CD4-positive, alpha-beta memory T cell (primary cell): ENCODE measurements around the gene CTNNBL1. TPM values are rescaled to one million over a fixed set of nuclear protein-coding genes. Genes with fewer than 3 reads are reported as not detected.
A peak's percentile ranks its signal among the peaks of the same experiment; 100 is the strongest.

Experiments
- CTCF ChIA-PET: fragments of 350-600 bp; sonication (Branson Sonifier 250); formaldehyde crosslinking; loops from one replicate; lab custom pipeline; 2021; ENCODE audit warnings: inconsistent platforms; ENCODE audit not compliant: partially characterized antibody; lab: Charles Lee
- POLR2A ChIA-PET: fragments of 350-600 bp; sonication (Branson Sonifier 250); formaldehyde crosslinking; loops from one replicate; lab custom pipeline; 2021; ENCODE audit not compliant: partially characterized antibody; lab: Charles Lee
- DNase-seq, 5 donors: peaks; one replicate each; pipeline versions ENCODE4 v3.0.0 to v3.0.0-alpha.2; 2020 to 2022; ENCODE audit warnings: mixed read lengths in 1 of 5
- H3K27ac ChIP-seq: one replicate; pipeline ENCODE4 v1.7.0; 2013; ENCODE audit warnings: low read depth, low read length
- H3K27me3 ChIP-seq: 2 replicates; pipeline ENCODE4 v1.7.0; 2013; ENCODE audit warnings: mild to moderate bottlenecking, low read length, moderate library complexity; ENCODE audit not compliant: insufficient read depth
- H3K36me3 ChIP-seq: 2 replicates; pipeline ENCODE4 v1.7.0; 2013; ENCODE audit warnings: mild to moderate bottlenecking, low read length, moderate library complexity; ENCODE audit not compliant: insufficient read depth
- H3K4me1 ChIP-seq: 2 replicates; pipeline ENCODE4 v1.7.0; 2013; ENCODE audit warnings: mild to moderate bottlenecking, low read length, moderate library complexity; ENCODE audit not compliant: insufficient read depth
- H3K4me3 ChIP-seq, 2 donors: one replicate each; pipeline ENCODE4 v1.7.0; 2013; ENCODE audit warnings: low read length in 2 of 2, mild to moderate bottlenecking in 1 of 2
- H3K9me3 ChIP-seq, 2 donors: one replicate each; pipeline ENCODE4 v1.7.0; 2013; ENCODE audit warnings: low read length in 2 of 2, control low read depth in 1 of 2; ENCODE audit not compliant: control insufficient read depth in 1 of 2
- H3K27ac Mint-ChIP-seq, 7 donors: one replicate each; pipeline ENCODE4 v1.8.0; 2020 to 2021; ENCODE audit warnings: mixed read lengths in 7 of 7, mild to moderate bottlenecking in 6 of 7, inconsistent platforms in 3 of 7, moderate library complexity in 3 of 7
- H3K27me3 Mint-ChIP-seq, 2 donors: one replicate each; pipeline ENCODE4 v1.8.0; 2020 to 2021; ENCODE audit warnings: mixed read lengths in 2 of 2
- H3K36me3 Mint-ChIP-seq, 2 donors: one replicate each; pipeline ENCODE4 v1.8.0; 2020 to 2021; ENCODE audit warnings: mixed read lengths in 2 of 2, inconsistent platforms in 1 of 2, mild to moderate bottlenecking in 1 of 2
- H3K4me1 Mint-ChIP-seq, 4 donors: one replicate each; pipeline ENCODE4 v1.8.0; 2020 to 2021; ENCODE audit warnings: mixed read lengths in 4 of 4, mild to moderate bottlenecking in 1 of 4
- H3K4me3 Mint-ChIP-seq, 8 donors: one replicate each; pipeline ENCODE4 v1.8.0; 2020 to 2021; ENCODE audit warnings: mixed read lengths in 8 of 8, mild to moderate bottlenecking in 7 of 8, moderate library complexity in 6 of 8, inconsistent platforms in 3 of 8
- H3K9me3 Mint-ChIP-seq, 8 donors: one replicate each; pipeline ENCODE4 v1.8.0; 2020 to 2021; ENCODE audit warnings: mixed read lengths in 8 of 8, mild to moderate bottlenecking in 5 of 8, inconsistent platforms in 3 of 8, moderate library complexity in 1 of 8
- intact Hi-C: fragments of 100-400 bp; cut with micrococcal nuclease; formaldehyde crosslinking; loops from one replicate; pipeline ENCODE4 v1.15.1; 2023
- polyA plus RNA-seq, 2 donors: library from polyadenylated mRNA; unstranded; fragments of 300-500 nt; fragmentation: Illumina TruSeq; gene quantifications; one replicate each; pipeline ENCODE4 v1.2.3, GENCODE V29; 2021
- total RNA-seq, 2 experiments: library from RNA; stranded (reverse); gene quantifications; one replicate each; pipeline ENCODE4 v1.2.3, GENCODE V29; 2021

CTNNBL1 gene
- total and polyA plus RNA-seq, 4 experiments from 2014 or later: 41.5 to 104 (median 64.2) TPM

GRCh38 chr20:37907677-37908401 is 214.0 kb downstream of the CTNNBL1 start:
- H3K4me3 ChIP-seq: no peak overlapping the region
- Mint-ChIP-seq H3K27me3 (peaks cover 24 to 45% of the 10 kb centered on the region in 2 donors), H3K9me3 (peaks cover 0 to 3% (median 0%) of the 10 kb centered on the region in 8 donors), H3K4me1 (peaks cover 4 to 6% (median 5%) of the 10 kb centered on the region in 4 donors), H3K4me3 (no peak overlapping the region), H3K27ac (no peak overlapping the region), H3K36me3 (no peaks in the 10 kb centered on the region)
- intact Hi-C loops: no loop called here
- ChIA-PET POLR2A (no interaction called here), CTCF (no interaction called here)
- no peak overlapping the region for H3K27ac ChIP-seq
- H3K27me3 ChIP-seq: peaks cover 6% of the 10 kb centered on the region
- no peak for DNase-seq
- no peaks in the 10 kb centered on the region for H3K4me1 ChIP-seq
- no peaks in the 10 kb centered on the region for H3K36me3 ChIP-seq
- no peaks in the 10 kb centered on the region for H3K9me3 ChIP-seq

- H3K27ac Mint-ChIP-seq: no peak overlapping the region
- peaks cover 14 to 37% of the 10 kb centered on the region in 2 donors for H3K27me3 Mint-ChIP-seq
- POLR2A ChIA-PET: no interaction called here
- no peaks in the 10 kb centered on the region for H3K36me3 Mint-ChIP-seq
- Histone ChIP-seq H3K4me1 (peaks cover 7% of the 10 kb centered on the region), H3K4me3 (no peak overlapping the region), H3K27me3 (peaks cover 3% of the 10 kb centered on the region), H3K9me3 (no peaks in the 10 kb centered on the region), H3K27ac (no peak overlapping the region), H3K36me3 (no peaks in the 10 kb centered on the region)
- CTCF ChIA-PET: interaction anchor here (0.8 kb wide), 1 partner anchor 20 kb away, joined by 3 read pairs; no protein-coding TSS in a partner anchor
- DNase-seq: no peak
- intact Hi-C loops: no loop called here
- H3K4me3 Mint-ChIP-seq: no peak overlapping the region
- peaks cover 6 to 11% (median 8%) of the 10 kb centered on the region in 4 donors for H3K4me1 Mint-ChIP-seq
- H3K9me3 Mint-ChIP-seq: no peaks in the 10 kb centered on the region
Measured at GRCh38 chr20:37911261-37911660, 217.4 kb downstream of the CTNNBL1 start.

DNA sequence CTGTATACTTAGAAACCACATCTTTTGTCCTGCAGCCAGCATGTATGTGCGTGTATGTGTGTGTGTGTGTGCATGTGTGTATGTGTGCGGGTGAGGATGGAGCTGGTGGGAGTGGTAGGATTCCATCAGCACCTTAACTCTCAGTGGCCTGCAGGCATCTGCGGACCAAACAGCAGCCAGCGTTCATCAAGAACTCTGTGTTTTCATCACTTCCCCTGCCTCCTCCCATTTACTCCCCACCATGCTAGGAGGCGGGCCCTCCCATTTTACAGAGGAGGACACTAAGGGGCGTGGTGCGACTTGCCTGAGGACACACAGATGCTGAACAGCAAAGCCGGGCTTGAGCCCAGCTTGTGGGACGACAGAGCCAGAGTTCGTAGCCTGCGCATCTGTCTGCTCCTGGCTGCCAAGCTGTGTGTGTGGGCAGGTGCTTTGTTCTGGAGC is 218.0 kb downstream of the CTNNBL1 start:
- POLR2A ChIA-PET: no interaction called here
- H3K27me3 Mint-ChIP-seq: peaks cover 14 to 43% of the 10 kb centered on the region in 2 donors
- CTCF ChIA-PET: interaction anchor here (0.8 kb wide), 1 partner anchor 19 kb away, joined by 3 read pairs; no protein-coding TSS in a partner anchor

DNA sequence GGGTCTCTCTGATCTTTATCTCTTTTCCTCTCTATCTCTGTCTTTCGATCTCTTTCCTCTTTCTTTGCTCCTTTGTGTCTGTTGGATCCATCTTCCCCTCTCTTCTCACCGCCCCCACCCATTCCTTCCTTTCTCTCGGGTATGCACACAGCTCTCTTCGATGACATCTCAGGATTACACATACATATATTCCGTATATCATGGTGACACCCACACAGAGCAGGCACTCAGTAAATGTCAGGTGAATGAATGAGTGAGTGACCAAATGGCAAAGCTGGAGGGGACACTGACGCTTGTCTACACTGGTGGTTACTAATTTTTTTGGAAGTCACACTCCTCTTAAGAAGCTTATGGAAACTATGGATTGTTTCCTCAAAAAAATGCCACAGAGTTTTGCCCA is 219.0 kb downstream of the CTNNBL1 start:
- peaks cover 7% of the 10 kb centered on the region for H3K4me1 ChIP-seq
- no peak for DNase-seq
- H3K27ac Mint-ChIP-seq: no peak overlapping the region
- no peak overlapping the region for H3K4me3 ChIP-seq
- no peaks in the 10 kb centered on the region for H3K36me3 Mint-ChIP-seq
- ChIA-PET POLR2A (no interaction called here), CTCF (no interaction called here)
- H3K27me3 Mint-ChIP-seq: peaks cover 14 to 40% of the 10 kb centered on the region in 2 donors
- H3K27me3 ChIP-seq: peaks cover 3% of the 10 kb centered on the region
- H3K27ac ChIP-seq: no peak overlapping the region
- intact Hi-C loops: no loop called here
- peaks cover 6 to 11% (median 8%) of the 10 kb centered on the region in 4 donors for H3K4me1 Mint-ChIP-seq
- no peak overlapping the region for H3K4me3 Mint-ChIP-seq
- H3K9me3 ChIP-seq: no peaks in the 10 kb centered on the region
- no peaks in the 10 kb centered on the region for H3K36me3 ChIP-seq
- H3K9me3 Mint-ChIP-seq: no peaks in the 10 kb centered on the region

More for the DNA sequence above, 218.0 kb downstream of the CTNNBL1 start:
- DNase-seq: no peak
- Histone ChIP-seq H3K27ac (no peak overlapping the region), H3K36me3 (no peaks in the 10 kb centered on the region), H3K4me1 (peaks cover 7% of the 10 kb centered on the region), H3K4me3 (no peak overlapping the region), H3K27me3 (peaks cover 3% of the 10 kb centered on the region), H3K9me3 (no peaks in the 10 kb centered on the region)
- Mint-ChIP-seq H3K4me3 (no peak overlapping the region), H3K9me3 (no peaks in the 10 kb centered on the region), H3K36me3 (no peaks in the 10 kb centered on the region), H3K27ac (no peak overlapping the region), H3K4me1 (peaks cover 6 to 11% (median 8%) of the 10 kb centered on the region in 4 donors)
- intact Hi-C loops: no loop called here

DNA sequence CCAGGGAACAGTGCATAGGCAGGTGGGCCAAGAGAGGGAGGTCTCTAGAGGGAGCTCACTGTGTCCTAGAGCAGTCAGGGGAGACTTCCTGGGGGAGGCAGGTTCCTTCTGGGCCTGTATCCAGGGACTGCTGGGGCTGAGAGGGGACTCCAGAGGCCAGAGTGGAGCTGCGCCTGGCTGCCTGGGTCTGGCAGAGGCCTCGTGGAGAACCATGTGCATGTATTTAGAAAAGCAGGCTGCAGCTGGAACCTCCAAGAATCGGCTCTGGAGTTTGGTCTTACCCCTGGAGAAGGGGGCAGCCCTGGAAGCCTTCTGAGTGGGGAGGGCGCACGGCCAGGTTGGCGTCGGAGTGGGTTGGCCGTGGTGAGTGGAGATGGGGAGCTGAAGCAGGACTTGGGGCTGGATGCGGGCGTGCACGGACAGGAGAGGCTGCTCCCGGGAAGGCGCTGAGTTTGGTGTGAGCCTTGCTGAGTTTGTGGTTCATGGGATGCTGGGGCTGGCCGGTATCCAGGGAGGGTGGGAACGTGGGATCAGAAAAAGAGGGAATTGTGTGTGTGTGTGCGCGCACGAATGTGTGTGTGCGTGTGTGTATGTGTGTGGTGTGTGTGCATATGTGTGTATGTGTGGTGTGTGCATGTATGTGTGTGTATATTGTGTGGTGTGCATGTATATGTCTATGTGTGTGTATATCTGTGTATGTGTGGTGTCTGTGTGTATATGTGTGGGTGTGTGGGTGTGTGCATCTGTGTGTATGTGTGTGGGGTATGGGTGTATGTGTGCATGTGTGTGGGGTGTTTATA is 219.9 kb downstream of the CTNNBL1 start:
- no peak overlapping the region for H3K27ac ChIP-seq
- peaks cover 7% of the 10 kb centered on the region for H3K4me1 ChIP-seq
- H3K27me3 ChIP-seq: peaks cover 3% of the 10 kb centered on the region
- peaks cover 6 to 11% (median 8%) of the 10 kb centered on the region in 4 donors for H3K4me1 Mint-ChIP-seq
- no peaks in the 10 kb centered on the region for H3K36me3 Mint-ChIP-seq
- no peak overlapping the region for H3K4me3 ChIP-seq
- intact Hi-C loops: no loop called here
- ChIA-PET POLR2A (no interaction called here), CTCF (no interaction called here)
- no peak overlapping the region for H3K27ac Mint-ChIP-seq
- peaks cover 13 to 40% of the 10 kb centered on the region in 2 donors for H3K27me3 Mint-ChIP-seq
- no peaks in the 10 kb centered on the region for H3K9me3 Mint-ChIP-seq
- H3K9me3 ChIP-seq: no peaks in the 10 kb centered on the region
- DNase-seq: no peak
- no peaks in the 10 kb centered on the region for H3K36me3 ChIP-seq
- peak overlapping the region in 1 of 8 donors; percentile 31 for H3K4me3 Mint-ChIP-seq

- intact Hi-C loops: no loop called here
Measured at GRCh38 chr20:37914367-37914671, 220.5 kb downstream of the CTNNBL1 start.

More at GRCh38 chr20:37914367-37914671, 220.5 kb downstream of the CTNNBL1 start:
- Histone ChIP-seq H3K27me3 (peaks cover 3% of the 10 kb centered on the region), H3K9me3 (no peaks in the 10 kb centered on the region), H3K27ac (no peak overlapping the region), H3K36me3 (no peaks in the 10 kb centered on the region), H3K4me1 (peaks cover 7% of the 10 kb centered on the region), H3K4me3 (peak overlapping the region in 1 of 2 donors; percentile 19)
- H3K36me3 Mint-ChIP-seq: no peaks in the 10 kb centered on the region
- no peaks in the 10 kb centered on the region for H3K9me3 Mint-ChIP-seq
- H3K27ac Mint-ChIP-seq: no peak overlapping the region
- DNase-seq: no peak
- H3K27me3 Mint-ChIP-seq: peaks cover 8 to 34% of the 10 kb centered on the region in 2 donors
- ChIA-PET CTCF (no interaction called here), POLR2A (no interaction called here)
- H3K4me3 Mint-ChIP-seq: peak overlapping the region in 6 of 8 donors; percentile 10 to 80 (median 39)
- H3K4me1 Mint-ChIP-seq: peaks cover 6 to 11% (median 8%) of the 10 kb centered on the region in 4 donors
